Naive thymus-derived CD4-positive, alpha-beta T cell (primary cell): Measurements from ENCODE around the gene POP4. TPM values are rescaled to one million over a fixed set of nuclear protein-coding genes. Genes with fewer than 3 reads are reported as not detected.

Experiments
- ATAC-seq: fragments of 150-1000 bp; cut with Tn5 transposase; 2 replicates; pipeline ENCODE4 v1.10.0; 2021; ENCODE audit warnings: mild to moderate bottlenecking, moderate library complexity
- CTCF ChIA-PET: fragments of 350-600 bp; sonication (Branson Sonifier 250); formaldehyde crosslinking; loops from one replicate; lab custom pipeline; 2021; ENCODE audit warnings: antibody characterized with exemption; lab: Charles Lee
- POLR2A ChIA-PET: fragments of 350-600 bp; sonication (Branson Sonifier 250); formaldehyde crosslinking; loops from one replicate; lab custom pipeline; 2021; ENCODE audit warnings: antibody characterized with exemption, inconsistent platforms; lab: Charles Lee
- DNase-seq, 9 donors: peaks; one replicate each; pipeline versions ENCODE4 v3.0.0 to v3.0.0-alpha.2; 2020 to 2022; ENCODE audit warnings: mixed read lengths in 1 of 9
- H3K27ac ChIP-seq: one replicate; pipeline ENCODE4 v1.7.0; 2013; ENCODE audit warnings: mild to moderate bottlenecking, low read depth, low read length, moderate library complexity
- H3K27me3 ChIP-seq, 2 donors: one replicate each; pipeline ENCODE4 v1.7.0; 2013; ENCODE audit warnings: low read length in 2 of 2, mild to moderate bottlenecking in 2 of 2, moderate library complexity in 2 of 2; ENCODE audit not compliant: control insufficient read depth in 2 of 2, insufficient read depth in 2 of 2
- H3K36me3 ChIP-seq, 3 experiments: 1 replicate in 2 of 3; 2 replicates in 1 of 3; pipeline ENCODE4 v1.7.0; 2013; ENCODE audit warnings: low read length in 3 of 3, mild to moderate bottlenecking in 3 of 3, moderate library complexity in 1 of 3; ENCODE audit not compliant: insufficient read depth in 3 of 3, control insufficient read depth in 2 of 3
- H3K4me1 ChIP-seq, 2 donors: one replicate each; pipeline ENCODE4 v1.7.0; 2013; ENCODE audit warnings: low read length in 2 of 2, mild to moderate bottlenecking in 2 of 2, moderate library complexity in 1 of 2; ENCODE audit not compliant: control insufficient read depth in 2 of 2, insufficient read depth in 2 of 2
- H3K4me3 ChIP-seq: 2 replicates; pipeline ENCODE4 v1.7.0; 2013; ENCODE audit warnings: mild to moderate bottlenecking, low read length
- H3K9me3 ChIP-seq, 3 experiments: 1 replicate in 2 of 3; 2 replicates in 1 of 3; pipeline ENCODE4 v1.7.0; 2013; ENCODE audit warnings: low read length in 3 of 3; ENCODE audit not compliant: control insufficient read depth in 2 of 3
- H3K27ac Mint-ChIP-seq, 9 donors: one replicate each; pipeline ENCODE4 v1.8.0; 2020 to 2022; ENCODE audit warnings: mixed read lengths in 9 of 9, mild to moderate bottlenecking in 8 of 9, moderate library complexity in 5 of 9, inconsistent platforms in 2 of 9
- H3K27me3 Mint-ChIP-seq, 5 donors: one replicate each; pipeline ENCODE4 v1.8.0; 2021 to 2022; ENCODE audit warnings: mixed read lengths in 5 of 5, mild to moderate bottlenecking in 1 of 5
- H3K36me3 Mint-ChIP-seq, 5 donors: one replicate each; pipeline ENCODE4 v1.8.0; 2020 to 2022; ENCODE audit warnings: mixed read lengths in 5 of 5, mild to moderate bottlenecking in 3 of 5, inconsistent platforms in 1 of 5
- H3K4me1 Mint-ChIP-seq, 7 donors: one replicate each; pipeline ENCODE4 v1.8.0; 2020 to 2022; ENCODE audit warnings: mixed read lengths in 7 of 7, mild to moderate bottlenecking in 3 of 7, inconsistent platforms in 1 of 7
- H3K4me3 Mint-ChIP-seq, 10 donors: one replicate each; pipeline ENCODE4 v1.8.0; 2020 to 2022; ENCODE audit warnings: mild to moderate bottlenecking in 10 of 10, mixed read lengths in 10 of 10, moderate library complexity in 6 of 10, inconsistent platforms in 2 of 10
- H3K9me3 Mint-ChIP-seq, 11 donors: one replicate each; pipeline ENCODE4 v1.8.0; 2020 to 2022; ENCODE audit warnings: mixed read lengths in 11 of 11, mild to moderate bottlenecking in 4 of 11, inconsistent platforms in 1 of 11, moderate library complexity in 1 of 11
- intact Hi-C, 2 donors: fragments of 100-400 bp; cut with micrococcal nuclease; formaldehyde crosslinking; loops; one replicate each; pipeline ENCODE4 v1.15.1; 2023
- polyA plus RNA-seq, 2 donors: library from polyadenylated mRNA; unstranded; fragments of 300-500 nt; fragmentation: Illumina TruSeq; gene quantifications; one replicate each; pipeline ENCODE4 v1.2.3, GENCODE V29; 2021
- total RNA-seq, 6 experiments: library from RNA in 5 of 6; stranded (reverse) in 5 of 6; gene quantifications; 1 replicate in 5 of 6; 2 replicates in 1 of 6; pipeline ENCODE4 v1.2.3 and lab custom pipeline; 2021 to 2026

Gene POP4
- total and polyA plus RNA-seq, 7 experiments from 2014 or later, result 45.3 to 156 (median 59.2) TPM

DNA sequence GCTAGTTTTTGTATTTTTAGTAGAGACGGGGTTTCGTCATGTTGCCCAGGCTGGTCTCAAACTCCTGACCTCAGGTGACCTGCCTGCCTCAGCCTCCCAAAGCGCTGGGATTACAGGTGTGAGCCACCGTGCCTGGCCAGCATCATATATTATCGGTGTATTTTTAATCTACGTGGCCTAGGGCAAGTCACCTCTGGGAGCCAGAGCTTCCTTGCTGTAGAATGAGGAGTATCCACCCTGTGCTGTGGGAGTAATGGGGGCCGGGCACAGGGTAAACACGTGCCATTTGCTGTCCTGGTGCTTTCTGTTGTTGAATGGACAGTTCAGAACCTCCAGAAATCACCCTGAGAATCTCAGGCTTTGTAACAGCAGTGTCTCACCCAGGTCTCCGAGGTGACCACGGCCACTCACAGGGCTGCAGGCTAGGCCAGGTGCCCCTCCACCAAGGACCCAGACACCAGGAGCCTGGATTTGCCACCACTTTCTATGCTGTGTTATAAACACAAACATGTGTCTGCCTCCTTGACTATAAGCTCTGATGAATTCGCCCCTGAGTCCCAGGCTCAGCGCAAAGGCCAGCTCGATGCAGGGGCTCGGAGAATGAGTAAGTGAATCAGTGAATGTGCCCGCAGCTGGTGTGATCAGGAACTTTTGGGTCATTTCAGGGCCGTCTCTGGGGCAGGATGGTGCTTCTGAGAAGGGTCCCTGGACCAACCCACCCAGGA lies 22.7 kb downstream of the POP4 start:
- Mint-ChIP-seq H3K27ac (no peak overlapping the region), H3K9me3 (peaks cover 0 to 2% (median 0%) of the 10 kb centered on the region in 11 donors), H3K4me3 (no peak overlapping the region), H3K27me3 (peaks cover 0 to 3% (median 0%) of the 10 kb centered on the region in 5 donors), H3K36me3 (no peaks in the 10 kb centered on the region), H3K4me1 (peaks cover 4 to 15% (median 5%) of the 10 kb centered on the region in 7 donors)
- POLR2A ChIA-PET, result no interaction called here
- ATAC-seq, result no peak
- H3K4me3 ChIP-seq, result no peak overlapping the region
- intact Hi-C loops, result loop anchor here in 1 of 2 donors (10.0 kb wide), 1 partner anchor 1586 kb away; no protein-coding TSS in a partner anchor
- H3K4me1 ChIP-seq, result peaks cover 0 to 22% of the 10 kb centered on the region in 2 donors
- no peak overlapping the region for H3K27ac ChIP-seq
- H3K27me3 ChIP-seq, result no peaks in the 10 kb centered on the region
- CTCF ChIA-PET, result no interaction called here
- H3K36me3 ChIP-seq, result no peaks in the 10 kb centered on the region
- H3K9me3 ChIP-seq, result no peaks in the 10 kb centered on the region
- no peak for DNase-seq

DNA sequence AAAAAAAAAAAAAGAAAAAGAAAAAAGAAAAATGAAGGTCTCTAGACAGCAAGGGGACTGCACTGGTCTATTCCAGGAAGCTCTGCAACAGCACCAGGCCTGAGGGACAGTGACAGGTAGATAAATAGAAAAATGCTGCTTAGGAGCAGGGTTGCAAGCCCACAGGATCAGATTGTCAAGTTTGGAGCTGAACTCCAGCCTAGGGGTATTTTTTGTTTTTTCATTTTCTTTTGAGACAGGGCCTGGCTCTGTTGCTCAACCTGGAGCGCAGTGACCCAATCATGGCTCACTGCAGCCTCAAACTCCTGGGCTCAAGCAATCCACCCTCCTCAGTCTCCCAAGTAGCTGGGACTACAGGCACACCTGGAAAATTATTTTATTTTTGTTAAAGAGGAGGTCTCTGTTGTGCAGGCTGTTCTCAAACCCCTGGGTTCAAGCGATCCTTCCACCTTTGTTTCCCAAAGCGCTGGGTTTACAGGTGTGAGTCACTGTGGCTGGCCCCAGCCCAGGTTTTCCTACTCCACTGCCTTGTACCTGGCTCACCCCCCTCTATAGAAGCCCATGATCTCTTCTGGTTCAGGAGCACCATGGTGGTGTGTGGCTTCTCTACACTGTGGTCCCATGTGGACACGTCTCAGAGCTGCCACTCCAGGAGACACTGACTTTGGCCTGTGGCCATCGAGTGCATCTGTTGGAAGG lies 23.9 kb downstream of the POP4 start:
- H3K4me1 Mint-ChIP-seq, result peaks cover 0 to 9% (median 0%) of the 10 kb centered on the region in 7 donors
- H3K4me1 ChIP-seq, result peaks cover 0 to 10% of the 10 kb centered on the region in 2 donors
- no peaks in the 10 kb centered on the region for H3K27me3 ChIP-seq
- no peaks in the 10 kb centered on the region for H3K36me3 ChIP-seq
- intact Hi-C loops, result loop anchor here in 1 of 2 donors (10.0 kb wide), 1 partner anchor 1585 kb away; no protein-coding TSS in a partner anchor
- no peak overlapping the region for H3K27ac ChIP-seq
- DNase-seq, result no peak
- no peak overlapping the region for H3K4me3 Mint-ChIP-seq
- ChIA-PET POLR2A (no interaction called here), CTCF (no interaction called here)
- peaks cover 0 to 3% (median 0%) of the 10 kb centered on the region in 5 donors for H3K27me3 Mint-ChIP-seq
- no peaks in the 10 kb centered on the region for H3K36me3 Mint-ChIP-seq
- H3K9me3 Mint-ChIP-seq, result peaks cover 0 to 2% (median 0%) of the 10 kb centered on the region in 11 donors
- no peak overlapping the region for H3K4me3 ChIP-seq
- H3K9me3 ChIP-seq, result no peaks in the 10 kb centered on the region
- ATAC-seq, result no peak
- H3K27ac Mint-ChIP-seq, result no peak overlapping the region

DNA sequence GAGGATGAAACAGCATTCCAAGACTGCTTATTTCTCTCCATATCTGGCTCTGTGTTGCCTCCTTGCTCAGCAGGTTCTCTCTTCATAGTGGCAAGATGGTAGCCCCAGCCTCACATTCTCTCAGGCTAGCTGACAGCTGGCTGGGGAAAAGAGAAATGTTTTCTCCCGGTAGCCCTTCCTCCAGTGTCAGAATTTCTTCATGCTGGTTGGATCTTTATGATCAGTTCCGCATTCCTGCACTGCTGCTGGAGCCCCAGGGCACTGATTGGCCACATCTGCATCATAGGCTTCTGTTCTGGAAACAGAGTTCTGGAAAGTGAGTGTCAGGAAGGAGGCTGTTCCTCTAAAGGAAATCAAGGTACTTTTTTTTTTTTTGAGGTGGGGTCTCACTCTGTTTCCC lies 24.6 kb downstream of the POP4 start:
- Mint-ChIP-seq H3K9me3 (peaks cover 0 to 2% (median 0%) of the 10 kb centered on the region in 11 donors), H3K4me3 (no peak overlapping the region), H3K27ac (no peak overlapping the region), H3K27me3 (peaks cover 0 to 3% (median 0%) of the 10 kb centered on the region in 5 donors), H3K4me1 (peaks cover 0 to 8% (median 0%) of the 10 kb centered on the region in 7 donors), H3K36me3 (no peaks in the 10 kb centered on the region)
- POLR2A ChIA-PET, result no interaction called here
- Histone ChIP-seq H3K4me3 (no peak overlapping the region), H3K4me1 (peaks cover 0 to 4% of the 10 kb centered on the region in 2 donors), H3K9me3 (no peaks in the 10 kb centered on the region), H3K27ac (no peak overlapping the region), H3K27me3 (no peaks in the 10 kb centered on the region), H3K36me3 (no peaks in the 10 kb centered on the region)
- intact Hi-C loops, result no loop called here
- CTCF ChIA-PET, result interaction anchor here (0.7 kb wide), 1 partner anchor 76 kb away, joined by 3 read pairs; no protein-coding TSS in a partner anchor
- DNase-seq (no peak), ATAC-seq (no peak)

DNA sequence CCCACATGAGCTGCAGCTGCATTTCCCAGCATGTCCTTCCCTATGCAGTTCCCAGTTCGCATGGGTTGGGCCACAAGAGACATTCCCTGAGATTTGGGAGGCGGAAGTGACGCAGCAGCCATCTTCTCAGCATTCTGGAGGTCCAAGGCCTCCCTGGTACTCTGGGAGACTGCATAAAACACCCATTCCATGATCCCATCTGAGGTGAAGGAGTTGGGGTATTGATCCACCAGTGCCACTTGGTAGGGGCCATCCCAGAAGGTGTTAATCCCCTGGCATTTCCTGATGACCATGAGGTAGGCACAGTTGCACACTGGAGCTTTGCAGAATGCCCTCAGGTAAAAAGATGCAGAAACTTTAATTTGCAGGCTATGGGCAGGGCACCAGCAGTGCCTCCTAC lies 25.4 kb downstream of the POP4 start:
- CTCF ChIA-PET, result interaction anchor here (0.7 kb wide), 1 partner anchor 75 kb away, joined by 3 read pairs; no protein-coding TSS in a partner anchor
- intact Hi-C loops, result no loop called here

DNA sequence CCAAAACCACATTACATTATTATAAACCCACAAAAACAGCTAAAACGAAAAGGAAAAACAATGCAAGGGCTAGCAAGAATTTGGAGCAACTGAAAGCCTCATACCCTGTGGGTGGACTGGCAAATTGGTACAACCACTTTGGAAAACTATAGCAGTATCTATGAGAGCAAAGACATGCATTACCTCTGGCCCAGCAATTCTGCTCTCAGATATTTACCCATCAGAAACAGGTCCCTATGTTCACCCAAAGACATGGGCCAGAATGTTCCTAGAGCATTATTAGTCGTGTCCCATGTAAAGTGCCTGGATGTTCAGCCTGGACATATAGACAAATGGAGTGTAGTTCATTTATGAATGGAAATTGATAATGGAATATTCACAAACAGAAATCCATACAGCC lies 27.9 kb downstream of the POP4 start:
- no peak overlapping the region for H3K27ac ChIP-seq
- POLR2A ChIA-PET, result no interaction called here
- peaks cover 0 to 3% (median 0%) of the 10 kb centered on the region in 5 donors for H3K27me3 Mint-ChIP-seq
- H3K36me3 ChIP-seq, result no peaks in the 10 kb centered on the region
- CTCF ChIA-PET, result no interaction called here
- no peak overlapping the region for H3K4me3 ChIP-seq
- H3K4me3 Mint-ChIP-seq, result no peak overlapping the region
- DNase-seq (no peak), ATAC-seq (no peak)
- H3K36me3 Mint-ChIP-seq, result no peaks in the 10 kb centered on the region
- no peaks in the 10 kb centered on the region for H3K9me3 ChIP-seq
- no peaks in the 10 kb centered on the region for H3K4me1 ChIP-seq
- no peak overlapping the region for H3K27ac Mint-ChIP-seq
- H3K27me3 ChIP-seq, result no peaks in the 10 kb centered on the region
- intact Hi-C loops, result no loop called here
- no peaks in the 10 kb centered on the region for H3K4me1 Mint-ChIP-seq
- peaks cover 0 to 2% (median 0%) of the 10 kb centered on the region in 11 donors for H3K9me3 Mint-ChIP-seq

More for the DNA sequence above, 25.4 kb downstream of the POP4 start:
- H3K27me3 ChIP-seq, result no peaks in the 10 kb centered on the region
- Mint-ChIP-seq H3K4me3 (no peak overlapping the region), H3K36me3 (no peaks in the 10 kb centered on the region), H3K4me1 (peaks cover 0 to 8% (median 0%) of the 10 kb centered on the region in 7 donors), H3K27ac (no peak overlapping the region), H3K27me3 (peaks cover 0 to 3% (median 0%) of the 10 kb centered on the region in 5 donors), H3K9me3 (peaks cover 0 to 2% (median 0%) of the 10 kb centered on the region in 11 donors)
- H3K36me3 ChIP-seq, result no peaks in the 10 kb centered on the region
- H3K4me3 ChIP-seq, result no peak overlapping the region
- H3K27ac ChIP-seq, result no peak overlapping the region
- POLR2A ChIA-PET, result no interaction called here
- no peaks in the 10 kb centered on the region for H3K4me1 ChIP-seq
- DNase-seq (no peak), ATAC-seq (no peak)
- H3K9me3 ChIP-seq, result no peaks in the 10 kb centered on the region

DNA sequence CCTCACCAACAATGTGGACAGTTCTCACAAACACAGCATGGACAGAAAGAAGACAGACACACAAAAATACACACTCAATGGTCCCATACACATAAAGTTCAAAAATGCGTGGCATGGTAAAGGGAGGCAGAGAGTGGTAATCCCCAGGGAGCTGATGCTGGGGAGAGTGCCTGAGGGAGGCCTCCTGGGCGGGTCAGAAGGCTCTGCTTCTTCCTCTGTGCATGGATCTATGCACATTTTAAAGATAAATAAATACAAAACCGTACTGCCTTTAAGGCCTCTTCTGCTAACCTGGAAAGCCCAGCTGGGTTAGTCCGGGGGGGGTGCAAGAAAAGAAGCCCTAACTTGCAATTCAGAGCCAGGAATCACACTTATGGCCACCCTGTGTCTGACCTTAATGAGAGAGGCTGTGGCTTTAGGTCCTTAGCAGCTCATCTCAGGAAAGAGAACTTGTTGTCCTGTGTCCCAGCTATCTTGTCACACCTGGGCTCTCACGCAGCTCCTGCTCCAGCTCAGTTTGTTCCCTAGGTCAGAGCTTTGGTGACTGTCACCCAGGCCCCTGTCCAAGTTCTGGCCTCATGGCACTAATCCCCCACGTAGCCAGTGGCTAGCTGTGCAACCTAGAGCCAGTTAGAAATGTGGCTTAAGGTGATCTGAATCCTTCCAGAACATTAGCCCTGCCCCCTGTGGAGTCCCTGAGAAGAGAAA lies 28.5 kb downstream of the POP4 start:
- H3K4me1 Mint-ChIP-seq, result no peaks in the 10 kb centered on the region
- Histone ChIP-seq H3K27me3 (no peaks in the 10 kb centered on the region), H3K4me1 (no peaks in the 10 kb centered on the region), H3K4me3 (no peak overlapping the region), H3K36me3 (no peaks in the 10 kb centered on the region), H3K27ac (no peak overlapping the region), H3K9me3 (no peaks in the 10 kb centered on the region)
- POLR2A ChIA-PET, result no interaction called here
- intact Hi-C loops, result no loop called here
- ATAC-seq, result no peak
- no peaks in the 10 kb centered on the region for H3K36me3 Mint-ChIP-seq
- no peak overlapping the region for H3K27ac Mint-ChIP-seq
- no peak overlapping the region for H3K4me3 Mint-ChIP-seq
- H3K9me3 Mint-ChIP-seq, result peaks cover 0 to 2% (median 0%) of the 10 kb centered on the region in 11 donors
- CTCF ChIA-PET, result no interaction called here
- DNase-seq, result no peak
- peaks cover 0 to 3% (median 0%) of the 10 kb centered on the region in 5 donors for H3K27me3 Mint-ChIP-seq
